GM12878 (cell line): ENCODE measurements around the gene DFFB. TPM values are rescaled to one million over a fixed set of nuclear protein-coding genes. Genes with fewer than 3 reads are reported as not detected.

Source experiments
- BCL3 ChIP-seq: IDR thresholded peaks from 2 replicates; pipeline ENCODE4 v1.6.1; 2011; ENCODE audit warnings: borderline replicate concordance, low read depth, mild to moderate bottlenecking, moderate library complexity, low read length; ENCODE audit not compliant: insufficient read depth, poor library complexity, severe bottlenecking
- CEBPB ChIP-seq, 2 experiments: fragments of 150-350 bp in 1 of 2; IDR thresholded peaks; 2 replicates each; pipeline ENCODE4 v1.6.1; 2012 to 2014; ENCODE audit warnings: low read depth in 2 of 2, low read length in 2 of 2, borderline replicate concordance in 1 of 2, inconsistent platforms in 1 of 2
- CHD4 ChIP-seq: fragments of 200-600 bp; sonication (generic); IDR thresholded peaks from 2 replicates; pipeline ENCODE4 v1.6.1; 2016; ENCODE audit warnings: mild to moderate bottlenecking
- ETV6 ChIP-seq, 2 experiments: fragments of 450-650 bp in 1 of 2; IDR thresholded peaks in 1 of 2; conservative IDR thresholded peaks in 1 of 2; 2 replicates each; pipeline ENCODE4 v1.6.1; 2014; ENCODE audit warnings: antibody characterized with exemption in 1 of 2, borderline replicate concordance in 1 of 2, low read depth in 1 of 2, mild to moderate bottlenecking in 1 of 2, moderate library complexity in 1 of 2
- NR2C2 ChIP-seq: IDR thresholded peaks from 2 replicates; pipeline ENCODE4 v1.6.1; 2011; ENCODE audit warnings: borderline replicate concordance, low read depth; ENCODE audit not compliant: control insufficient read depth, insufficient read length
- PML ChIP-seq: IDR thresholded peaks from 2 replicates; pipeline ENCODE4 v1.6.1; 2012; ENCODE audit warnings: low read length, inconsistent platforms
- POLR2A ChIP-seq: IDR thresholded peaks from 2 replicates; pipeline ENCODE4 v1.6.1; 2011; ENCODE audit warnings: low read depth, mild to moderate bottlenecking, low read length
- RB1 ChIP-seq: fragments of 450-650 bp; formaldehyde crosslinking; IDR thresholded peaks from 2 replicates; pipeline ENCODE4 v1.6.1; 2017; ENCODE audit warnings: mild to moderate bottlenecking, borderline replicate concordance
- SP1 ChIP-seq: IDR thresholded peaks from one replicate; pipeline ENCODE4 v1.6.1; 2011; ENCODE audit warnings: low read depth, low read length
- SREBF1 ChIP-seq: IDR thresholded peaks from 2 replicates; pipeline ENCODE4 v1.6.1; 2012; ENCODE audit warnings: mild to moderate bottlenecking, low read length
- SRF ChIP-seq, 2 experiments: IDR thresholded peaks; 2 replicates each; pipeline ENCODE4 v1.6.1; 2011; ENCODE audit warnings: low read depth in 2 of 2, low read length in 2 of 2, mild to moderate bottlenecking in 1 of 2, moderate library complexity in 1 of 2
- STAT1 ChIP-seq: fragments of 450-650 bp; conservative IDR thresholded peaks from 2 replicates; pipeline ENCODE4 v1.6.1; 2014; ENCODE audit warnings: antibody characterized with exemption, mild to moderate bottlenecking
- ZNF687 ChIP-seq: fragments of 450-650 bp; IDR thresholded peaks from 2 replicates; pipeline ENCODE4 v1.6.1; 2017; ENCODE audit warnings: mild to moderate bottlenecking, moderate library complexity
- polyA plus RNA-seq, 11 experiments: library from polyadenylated mRNA; depleted of rRNA in 4 of 11; unstranded in 6 of 11; stranded (reverse) in 5 of 11; fragments of >200 nt; fragmentation: Nextera tagmentation in 4 of 11; fragmentation: Illumina TruSeq in 1 of 11; extraction: Ambion mirVana in 4 of 11; extraction: Trizol in 1 of 11; gene quantifications; 1 replicate in 1 of 11; 2 replicates in 10 of 11; pipeline versions ENCODE4 v1.2.1 to v1.2.3, GENCODE V29; 2011 to 2016; ENCODE audit warnings: inconsistent platforms in 2 of 11, missing spikeins in 2 of 11, low read depth in 1 of 11
- total RNA-seq, 4 experiments: library from RNA; depleted of rRNA in 3 of 4; stranded (reverse); fragments of >200 nt in 3 of 4; fragmentation: Illumina TruSeq in 1 of 4; extraction: Trizol in 1 of 4; gene quantifications; 2 replicates each; pipeline versions ENCODE4 v1.2.1 to v1.2.3, GENCODE V29; 2013 to 2021

Gene DFFB
- total and polyA plus RNA-seq, 10 of the 15 experiments (the other 5 are each of a cell fraction or from before 2014, with no cell fraction given), result 2.7 to 10.7 (median 6.5) TPM

- no peak for TF ChIP-seq BCL3
- TF ChIP-seq RB1, result no peak
- no peak for TF ChIP-seq ZNF687
- TF ChIP-seq STAT1, result no peak
- TF ChIP-seq NR2C2, result no peak
- no peak for TF ChIP-seq ETV6 (conservative IDR thresholded peaks at IDR 0.05 in 1 of 2, IDR thresholded peaks at IDR 0.05 in 1 of 2; ENCODE audit: borderline replicate concordance in 1 of 2, low read depth in 1 of 2)
- no peak for TF ChIP-seq CEBPB (IDR thresholded peaks at IDR 0.05; ENCODE audit: borderline replicate concordance in 1 of 2, low read depth in 2 of 2, low read length in 2 of 2)
- TF ChIP-seq PML, result no peak
- no peak for TF ChIP-seq CHD4
- no peak for TF ChIP-seq SP1
- TF ChIP-seq SRF (IDR thresholded peaks at IDR 0.05; ENCODE audit: low read depth in 2 of 2, low read length in 2 of 2), result no peak
- TF ChIP-seq SREBF1, result no peak
- TF ChIP-seq POLR2A, result no peak
- TF ChIP-seq, all 136 proteins: peak for 0
These were observed 31.9 kb upstream of the DFFB start (continued) for GRCh38 chr1:3825356-3825755.
